ENCODE measurements around the gene SCIN. TPM values are rescaled to one million over a fixed set of nuclear protein-coding genes. Genes with fewer than 3 reads are reported as not detected.
A peak's percentile ranks its signal among the peaks of the same experiment; 100 is the strongest.

The SCIN gene
- total RNA-seq, 2 experiments from 2014 or later: not detected

- CTCF ChIA-PET (ENCODE audit: unreplicated experiment): no interaction called here
- H2AFZ ChIP-seq (ENCODE audit: low read length): no peak overlapping the region
- POLR2A ChIA-PET: no interaction called here
- H4K20me1 ChIP-seq (ENCODE audit: insufficient read depth, low read length): no peaks in the 10 kb centered on the region
- H3K9me2 ChIP-seq (ENCODE audit: insufficient read depth, low read length): no peaks in the 10 kb centered on the region
- H3K36me3 ChIP-seq (ENCODE audit: insufficient read depth, low read length): no peaks in the 10 kb centered on the region
- no peak overlapping the region for H3K4me3 ChIP-seq (ENCODE audit: low read depth, low read length, poor library complexity, severe bottlenecking)
- no peak for DNase-seq (ENCODE audit: low spot score)
- no peaks in the 10 kb centered on the region for H3K4me1 ChIP-seq (ENCODE audit: insufficient read depth, low read length, poor library complexity, severe bottlenecking)
- H3K27ac ChIP-seq (ENCODE audit: low read depth, low read length, poor library complexity, severe bottlenecking): no peak overlapping the region
- intact Hi-C loops (cut with micrococcal nuclease; ENCODE audit: unreplicated experiment): no loop called here
- BruUV-seq (replicated peaks): no TSS peak
- no peaks in the 10 kb centered on the region for H3K79me2 ChIP-seq (ENCODE audit: insufficient read depth, low read depth, low read length)
- TF ChIP-seq CTCF (conservative IDR thresholded peaks at IDR 0.05; ENCODE audit: low read length): no peak
- TF ChIP-seq EZH2phosphoT487 (IDR thresholded peaks at IDR 0.05; ENCODE audit: borderline replicate concordance, low read depth, low read length): no peak
- H3K4me2 ChIP-seq (ENCODE audit: low read length): no peak overlapping the region
- no peaks in the 10 kb centered on the region for H3K9me3 ChIP-seq (ENCODE audit: low read length)
Measured at GRCh38 chr7:12637328-12637727, 66.8 kb downstream of the SCIN start.

- intact Hi-C loops (cut with micrococcal nuclease; ENCODE audit: unreplicated experiment): loop anchor here (2.0 kb wide), 1 partner anchor 625 kb away; no protein-coding TSS in a partner anchor
- no TSS peak for BruUV-seq (replicated peaks)
- H3K4me1 ChIP-seq (ENCODE audit: insufficient read depth, low read length, poor library complexity, severe bottlenecking): no peaks in the 10 kb centered on the region
- no peaks in the 10 kb centered on the region for H3K79me2 ChIP-seq (ENCODE audit: insufficient read depth, low read depth, low read length)
- no peaks in the 10 kb centered on the region for H3K36me3 ChIP-seq (ENCODE audit: insufficient read depth, low read length)
- no peak overlapping the region for H3K4me3 ChIP-seq (ENCODE audit: low read depth, low read length, poor library complexity, severe bottlenecking)
- no peak overlapping the region for H3K27ac ChIP-seq (ENCODE audit: low read depth, low read length, poor library complexity, severe bottlenecking)
- TF ChIP-seq CTCF (conservative IDR thresholded peaks at IDR 0.05; ENCODE audit: low read length): no peak
- no peak for TF ChIP-seq EZH2phosphoT487 (IDR thresholded peaks at IDR 0.05; ENCODE audit: borderline replicate concordance, low read depth, low read length)
- no peaks in the 10 kb centered on the region for H3K9me2 ChIP-seq (ENCODE audit: insufficient read depth, low read length)
- no peak overlapping the region for H3K4me2 ChIP-seq (ENCODE audit: low read length)
- H4K20me1 ChIP-seq (ENCODE audit: insufficient read depth, low read length): no peaks in the 10 kb centered on the region
- CTCF ChIA-PET (ENCODE audit: unreplicated experiment): no interaction called here
- no peak for DNase-seq (ENCODE audit: low spot score)
- POLR2A ChIA-PET: interaction anchor here (0.6 to 1.5 kb wide), 2 partner anchors 29 to 1069 kb away, joined by 3 to 4 read pairs; no protein-coding TSS in a partner anchor
- no peak overlapping the region for H2AFZ ChIP-seq (ENCODE audit: low read length)
- H3K9me3 ChIP-seq (ENCODE audit: low read length): no peaks in the 10 kb centered on the region
Measured at GRCh38 chr7:12637819-12638592, 67.5 kb downstream of the SCIN start.

- H3K4me1 ChIP-seq (ENCODE audit: insufficient read depth, low read length, poor library complexity, severe bottlenecking): no peaks in the 10 kb centered on the region
- H3K79me2 ChIP-seq (ENCODE audit: insufficient read depth, low read depth, low read length): no peaks in the 10 kb centered on the region
- H3K27ac ChIP-seq (ENCODE audit: low read depth, low read length, poor library complexity, severe bottlenecking): no peak overlapping the region
- ChIA-PET CTCF (ENCODE audit: unreplicated experiment) (no interaction called here), POLR2A (interaction anchor here (0.6 to 1.5 kb wide), 3 partner anchors 14 to 1070 kb away, joined by 3 to 4 read pairs (median 3); no protein-coding TSS in a partner anchor)
- no peak overlapping the region for H3K4me2 ChIP-seq (ENCODE audit: low read length)
- no peaks in the 10 kb centered on the region for H3K9me2 ChIP-seq (ENCODE audit: insufficient read depth, low read length)
- DNase-seq (ENCODE audit: low spot score): peak; percentile 53
- no peak overlapping the region for H2AFZ ChIP-seq (ENCODE audit: low read length)
- no peak overlapping the region for H3K4me3 ChIP-seq (ENCODE audit: low read depth, low read length, poor library complexity, severe bottlenecking)
- TF ChIP-seq CTCF (conservative IDR thresholded peaks at IDR 0.05; ENCODE audit: low read length): peak; percentile 85
- no peak for TF ChIP-seq EZH2phosphoT487 (IDR thresholded peaks at IDR 0.05; ENCODE audit: borderline replicate concordance, low read depth, low read length)
- H3K9me3 ChIP-seq (ENCODE audit: low read length): no peaks in the 10 kb centered on the region
- intact Hi-C loops (cut with micrococcal nuclease; ENCODE audit: unreplicated experiment): loop anchor here (2.0 kb wide), 1 partner anchor 624 kb away; no protein-coding TSS in a partner anchor
- no TSS peak for BruUV-seq (replicated peaks)
- H4K20me1 ChIP-seq (ENCODE audit: insufficient read depth, low read length): no peaks in the 10 kb centered on the region
- H3K36me3 ChIP-seq (ENCODE audit: insufficient read depth, low read length): no peaks in the 10 kb centered on the region
Measured at GRCh38 chr7:12638851-12639456, 68.4 kb downstream of the SCIN start.
